Astrocyte (in vitro differentiated cells and primary cell): ENCODE measurements around the gene SEPSECS. TPM values are rescaled to one million over a fixed set of nuclear protein-coding genes. Genes with fewer than 3 reads are reported as not detected.

Experiments used
- DNase-seq: peaks from one replicate; pipeline ENCODE4 v3.0.0-alpha.2; 2010; ENCODE audit warnings: low read depth
- FAIRE-seq: peaks from 2 replicates; lab custom pipeline; 2011; peaks lifted over from hg19 to GRCh38; lab: Jason Lieb, UNC
- H2AFZ ChIP-seq: 2 replicates; pipeline ENCODE4 v1.6.0; 2012; ENCODE audit warnings: low read depth, low read length, inconsistent platforms
- H3K27ac ChIP-seq: 2 replicates; pipeline ENCODE4 v1.5.1; 2011; ENCODE audit warnings: low read depth, low read length, inconsistent platforms
- H3K27me3 ChIP-seq: 2 replicates; pipeline ENCODE4 v1.6.0; 2011; ENCODE audit warnings: low read length, inconsistent platforms; ENCODE audit not compliant: insufficient read depth
- H3K36me3 ChIP-seq: 2 replicates; pipeline ENCODE4 v1.5.1; 2011; ENCODE audit warnings: low read length, inconsistent platforms; ENCODE audit not compliant: insufficient read depth
- H3K4me1 ChIP-seq: 2 replicates; pipeline ENCODE4 v1.5.1; 2011; ENCODE audit warnings: low read length, inconsistent platforms; ENCODE audit not compliant: insufficient read depth
- H3K4me2 ChIP-seq: 2 replicates; pipeline ENCODE4 v1.6.0; 2012; ENCODE audit warnings: low read length, inconsistent platforms
- H3K4me3 ChIP-seq: 2 replicates; pipeline ENCODE4 v1.5.1; 2011; ENCODE audit warnings: low read depth, mild to moderate bottlenecking, low read length, inconsistent platforms; ENCODE audit not compliant: insufficient read depth
- H3K79me2 ChIP-seq: 2 replicates; pipeline ENCODE4 v1.6.0; 2012; ENCODE audit warnings: mild to moderate bottlenecking, low read length, inconsistent platforms; ENCODE audit not compliant: insufficient read depth
- H3K9ac ChIP-seq: 2 replicates; pipeline ENCODE4 v1.6.0; 2012; ENCODE audit warnings: mild to moderate bottlenecking, low read length, inconsistent platforms
- H3K9me3 ChIP-seq: 2 replicates; pipeline ENCODE4 v1.5.1; 2012; ENCODE audit warnings: low read depth, mild to moderate bottlenecking, low read length, inconsistent platforms; ENCODE audit not compliant: insufficient read depth
- H4K20me1 ChIP-seq: 2 replicates; pipeline ENCODE4 v1.6.0; 2012; ENCODE audit warnings: low read length, inconsistent platforms; ENCODE audit not compliant: insufficient read depth
- H3K27ac Mint-ChIP-seq: one replicate; pipeline ENCODE4 v1.8.0; 2021; ENCODE audit warnings: mild to moderate bottlenecking, mixed read lengths; ENCODE audit not compliant: unreplicated experiment
- H3K27me3 Mint-ChIP-seq: one replicate; pipeline ENCODE4 v1.8.0; 2021; ENCODE audit warnings: low read depth, mixed read lengths; ENCODE audit not compliant: unreplicated experiment
- H3K36me3 Mint-ChIP-seq: one replicate; pipeline ENCODE4 v1.8.0; 2021; ENCODE audit warnings: low read depth, mixed read lengths; ENCODE audit not compliant: unreplicated experiment
- H3K4me1 Mint-ChIP-seq: one replicate; pipeline ENCODE4 v1.8.0; 2021; ENCODE audit warnings: low read depth, mixed read lengths; ENCODE audit not compliant: unreplicated experiment
- H3K4me3 Mint-ChIP-seq: one replicate; pipeline ENCODE4 v1.8.0; 2021; ENCODE audit warnings: mild to moderate bottlenecking, moderate library complexity, mixed read lengths; ENCODE audit not compliant: unreplicated experiment
- H3K9me3 Mint-ChIP-seq: one replicate; pipeline ENCODE4 v1.8.0; 2021; ENCODE audit warnings: mild to moderate bottlenecking, mixed read lengths; ENCODE audit not compliant: unreplicated experiment
- CTCF ChIP-seq: IDR thresholded peaks from 2 replicates; pipeline ENCODE4 v1.5.1; 2011; ENCODE audit warnings: low read depth, mild to moderate bottlenecking, inconsistent platforms, low read length, moderate library complexity; ENCODE audit not compliant: insufficient read depth
- EZH2 ChIP-seq: IDR thresholded peaks from 2 replicates; pipeline ENCODE4 v1.6.1; 2012; ENCODE audit warnings: mild to moderate bottlenecking, low read length, inconsistent platforms; ENCODE audit not compliant: insufficient read depth
- total RNA-seq: library from RNA; stranded (reverse); gene quantifications from 2 replicates; pipeline ENCODE4 v1.2.1, GENCODE V29; 2021

The SEPSECS gene
- total RNA-seq, 1 donor from 2014 or later: 4.2 TPM

DNA sequence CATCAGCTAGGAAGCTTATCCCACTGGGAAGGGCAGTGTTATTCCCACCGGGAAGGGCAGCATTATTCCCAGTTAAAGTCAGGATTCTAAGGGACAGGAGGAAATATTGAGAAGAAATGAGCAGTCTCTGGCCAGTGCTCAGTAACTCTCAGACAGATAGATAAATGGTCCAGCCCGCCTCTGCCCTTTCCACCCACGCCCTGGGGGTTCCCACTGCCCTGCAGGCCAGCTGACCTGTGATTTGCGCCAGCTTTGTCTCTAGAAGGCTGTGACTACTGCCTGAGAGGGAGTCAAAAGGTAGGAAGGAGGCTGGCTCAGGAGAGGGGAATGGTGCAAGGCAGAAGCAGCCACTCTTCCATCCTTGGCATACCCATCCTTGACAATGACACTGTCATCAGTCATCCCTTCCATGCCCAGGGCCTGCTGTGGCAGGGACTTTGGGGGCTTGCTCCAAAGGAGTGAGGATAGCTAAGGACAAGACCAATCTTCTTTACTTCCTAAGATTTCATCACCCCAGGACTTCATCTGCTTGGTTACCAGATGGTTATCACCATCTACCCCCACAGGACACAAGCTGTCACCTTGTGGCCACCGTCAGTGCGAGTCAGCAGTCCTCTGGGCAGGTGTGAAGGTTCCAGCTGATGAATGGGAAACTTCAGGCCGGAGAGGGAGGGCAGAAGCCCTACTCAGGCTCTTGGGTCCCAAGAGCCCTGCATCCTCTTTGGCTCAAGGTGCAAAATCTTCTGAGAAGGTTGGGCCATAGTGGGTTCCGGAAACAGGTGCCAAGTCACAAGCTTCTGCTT, 49.5 kb downstream of the SEPSECS start:
- Mint-ChIP-seq H3K27ac (no peak overlapping the region), H3K9me3 (peaks cover 5% of the 10 kb centered on the region), H3K27me3 (peaks cover 11% of the 10 kb centered on the region), H3K4me3 (no peak overlapping the region), H3K4me1 (peaks cover 11% of the 10 kb centered on the region), H3K36me3 (no peaks in the 10 kb centered on the region)
- TF ChIP-seq CTCF (no peak), EZH2 (no peak)
- no peaks in the 10 kb centered on the region for H3K9me3 ChIP-seq
- H3K4me1 ChIP-seq: no peaks in the 10 kb centered on the region
- peaks cover 2% of the 10 kb centered on the region for H3K27me3 ChIP-seq
- FAIRE-seq: no peak
- H3K36me3 ChIP-seq: no peaks in the 10 kb centered on the region
- no peak overlapping the region for H3K4me2 ChIP-seq
- H2AFZ ChIP-seq: no peak overlapping the region
- H4K20me1 ChIP-seq: no peaks in the 10 kb centered on the region
- no peak overlapping the region for H3K9ac ChIP-seq
- H3K27ac ChIP-seq: no peak overlapping the region
- H3K79me2 ChIP-seq: no peaks in the 10 kb centered on the region
- H3K4me3 ChIP-seq: no peak overlapping the region
- no peak for DNase-seq

GRCh38 chr4:25109511-25109910, 50.7 kb downstream of the SEPSECS start:
- Mint-ChIP-seq H3K9me3 (peaks cover 5% of the 10 kb centered on the region), H3K4me1 (peaks cover 4% of the 10 kb centered on the region), H3K27ac (no peak overlapping the region), H3K4me3 (no peak overlapping the region), H3K36me3 (no peaks in the 10 kb centered on the region), H3K27me3 (peaks cover 16% of the 10 kb centered on the region)
- no peak overlapping the region for H3K27ac ChIP-seq
- no peaks in the 10 kb centered on the region for H3K79me2 ChIP-seq
- peaks cover 8% of the 10 kb centered on the region for H3K27me3 ChIP-seq
- no peaks in the 10 kb centered on the region for H3K36me3 ChIP-seq
- H4K20me1 ChIP-seq: no peaks in the 10 kb centered on the region
- FAIRE-seq: no peak
- H3K9me3 ChIP-seq: no peaks in the 10 kb centered on the region
- no peaks in the 10 kb centered on the region for H3K4me1 ChIP-seq
- no peak overlapping the region for H2AFZ ChIP-seq
- no peak overlapping the region for H3K9ac ChIP-seq
- DNase-seq: no peak
- no peak overlapping the region for H3K4me2 ChIP-seq
- H3K4me3 ChIP-seq: no peak overlapping the region
- TF ChIP-seq CTCF: no peak
- TF ChIP-seq EZH2: no peak

GRCh38 chr4:25108556-25108955, 51.7 kb downstream of the SEPSECS start:
- Mint-ChIP-seq H3K27ac (peak overlapping the region; percentile 53), H3K9me3 (peaks cover 5% of the 10 kb centered on the region), H3K4me1 (peaks cover under 1% of the 10 kb centered on the region), H3K36me3 (no peaks in the 10 kb centered on the region), H3K27me3 (peaks cover 16% of the 10 kb centered on the region), H3K4me3 (no peak overlapping the region)
- Histone ChIP-seq H3K9ac (no peak overlapping the region), H2AFZ (no peak overlapping the region), H3K4me2 (no peak overlapping the region), H3K4me1 (no peaks in the 10 kb centered on the region), H3K27me3 (peaks cover 13% of the 10 kb centered on the region), H3K9me3 (no peaks in the 10 kb centered on the region), H3K4me3 (no peak overlapping the region), H4K20me1 (no peaks in the 10 kb centered on the region), H3K27ac (no peak overlapping the region), H3K79me2 (no peaks in the 10 kb centered on the region), H3K36me3 (no peaks in the 10 kb centered on the region)
- DNase-seq (no peak), FAIRE-seq (no peak)
- TF ChIP-seq CTCF (no peak), EZH2 (no peak)
